Liver (tissue), 9 donors: ENCODE data around the gene PTGR1. TPM values are rescaled to one million over a fixed set of nuclear protein-coding genes. Genes with fewer than 3 reads are reported as not detected.
"Not testable (repeated sequence)": the region's sequence is repeated elsewhere in the genome, so short reads cannot be mapped to it uniquely, and the experiment has no call there.

ENCODE experiments used
- DNase-seq: peaks from one replicate; pipeline ENCODE4 v3.0.0-alpha.2; 2017; ENCODE audit warnings: low spot score
- H3K27ac ChIP-seq, 2 donors: one replicate each; pipeline ENCODE4 v1.7.0; 2013; ENCODE audit warnings: inconsistent platforms in 2 of 2, low read length in 2 of 2, control low read depth in 1 of 2, low read depth in 1 of 2, mild to moderate bottlenecking in 1 of 2
- H3K27me3 ChIP-seq, 4 donors: one replicate each; pipeline versions ENCODE4 v1.6.1 to v1.7.0; 2013; ENCODE audit warnings: low read length in 3 of 4, inconsistent platforms in 1 of 4, mild to moderate bottlenecking in 1 of 4, moderate library complexity in 1 of 4; ENCODE audit not compliant: control insufficient read depth in 4 of 4, insufficient read depth in 4 of 4
- H3K36me3 ChIP-seq, 4 donors: one replicate each; pipeline versions ENCODE4 v1.6.1 to v1.7.0; 2013; ENCODE audit warnings: low read length in 3 of 4, mild to moderate bottlenecking in 3 of 4, low read depth in 1 of 4, moderate library complexity in 1 of 4; ENCODE audit not compliant: control insufficient read depth in 4 of 4, insufficient read depth in 3 of 4
- H3K4me1 ChIP-seq, 4 donors: one replicate each; pipeline versions ENCODE4 v1.6.1 to v1.7.0; 2013; ENCODE audit warnings: low read length in 3 of 4, mild to moderate bottlenecking in 3 of 4, moderate library complexity in 1 of 4; ENCODE audit not compliant: control insufficient read depth in 4 of 4, insufficient read depth in 4 of 4
- H3K4me3 ChIP-seq, 3 donors: one replicate each; pipeline versions ENCODE4 v1.6.1 to v1.7.0; 2013; ENCODE audit warnings: low read length in 3 of 3, control low read depth in 1 of 3, low read depth in 1 of 3, mild to moderate bottlenecking in 1 of 3
- H3K9ac ChIP-seq, 2 donors: one replicate each; pipeline ENCODE4 v1.7.0; 2013; ENCODE audit warnings: low read length in 2 of 2, mild to moderate bottlenecking in 2 of 2, moderate library complexity in 2 of 2, control low read depth in 1 of 2, low read depth in 1 of 2
- H3K9me3 ChIP-seq, 4 donors: one replicate each; pipeline versions ENCODE4 v1.6.1 to v1.7.0; 2013; ENCODE audit warnings: low read length in 3 of 4; ENCODE audit not compliant: control insufficient read depth in 4 of 4
- EGR1 ChIP-seq, 2 donors: IDR thresholded peaks; 2 replicates each; pipeline ENCODE4 v1.6.1; 2016 to 2018; ENCODE audit warnings: antibody characterized with exemption in 2 of 2, low read depth in 2 of 2
- FOXA1 ChIP-seq: IDR thresholded peaks from 2 replicates; pipeline ENCODE4 v1.6.1; 2016; ENCODE audit warnings: antibody characterized with exemption
- FOXA2 ChIP-seq: IDR thresholded peaks from 2 replicates; pipeline ENCODE4 v1.6.1; 2016; ENCODE audit warnings: antibody characterized with exemption
- GABPA ChIP-seq, 2 donors: IDR thresholded peaks in 1 of 2; conservative IDR thresholded peaks in 1 of 2; 2 replicates each; pipeline ENCODE4 v1.6.1; 2016; ENCODE audit warnings: antibody characterized with exemption in 2 of 2, mild to moderate bottlenecking in 1 of 2, moderate library complexity in 1 of 2
- HNF4A ChIP-seq, 2 donors: conservative IDR thresholded peaks; 2 replicates each; pipeline ENCODE4 v1.6.1; 2016; ENCODE audit warnings: antibody characterized with exemption in 2 of 2, mild to moderate bottlenecking in 2 of 2
- HNF4G ChIP-seq: IDR thresholded peaks from 2 replicates; pipeline ENCODE4 v1.6.1; 2016; ENCODE audit warnings: antibody characterized with exemption
- JUND ChIP-seq, 2 donors: IDR thresholded peaks; 2 replicates each; pipeline ENCODE4 v1.6.1; 2016; ENCODE audit warnings: antibody characterized with exemption in 2 of 2
- NR2F2 ChIP-seq: IDR thresholded peaks from 2 replicates; pipeline ENCODE4 v1.6.1; 2016; ENCODE audit warnings: antibody characterized with exemption
- RAD21 ChIP-seq, 2 donors: IDR thresholded peaks; 2 replicates each; pipeline ENCODE4 v1.6.1; 2016; ENCODE audit warnings: antibody characterized with exemption in 2 of 2, mild to moderate bottlenecking in 2 of 2
- REST ChIP-seq: IDR thresholded peaks from 2 replicates; pipeline ENCODE4 v1.6.1; 2016; ENCODE audit warnings: antibody characterized with exemption, mild to moderate bottlenecking
- RXRA ChIP-seq, 2 donors: IDR thresholded peaks; 2 replicates each; pipeline ENCODE4 v1.6.1; 2017 to 2018; ENCODE audit warnings: antibody characterized with exemption in 2 of 2, mild to moderate bottlenecking in 1 of 2
- SP1 ChIP-seq: IDR thresholded peaks from 2 replicates; pipeline ENCODE4 v1.6.1; 2018; ENCODE audit warnings: antibody characterized with exemption, mild to moderate bottlenecking
- TAF1 ChIP-seq: conservative IDR thresholded peaks from 2 replicates; pipeline ENCODE4 v1.6.1; 2016; ENCODE audit warnings: antibody characterized with exemption, mild to moderate bottlenecking
- YY1 ChIP-seq: IDR thresholded peaks from 2 replicates; pipeline ENCODE4 v1.6.1; 2016; ENCODE audit warnings: antibody characterized with exemption, mild to moderate bottlenecking
- WGBS: extraction: QIAGEN DNeasy Blood & Tissue Kit; methylation state at CpG from one replicate; pipeline ENCODE4 v1.1.7; 2013; 5-methylcytosine and 5-hydroxymethylcytosine counted together
- polyA plus RNA-seq, 2 donors: library from polyadenylated mRNA; stranded (reverse) in 1 of 2; unstranded in 1 of 2; fragments of 200-250 nt in 1 of 2; fragments of >200 nt in 1 of 2; fragmentation: Nextera tagmentation in 1 of 2; extraction: Ambion mirVana in 1 of 2; gene quantifications; one replicate each; pipeline versions ENCODE4 v1.2.1 to v1.2.3, GENCODE V29; 2013 to 2015
- total RNA-seq, 2 donors: library from RNA; depleted of rRNA; stranded (reverse); fragments of >200 nt; gene quantifications; one replicate each; pipeline ENCODE4 v1.2.3, GENCODE V29; 2014
- TF ChIP-seq, protein P1 (sequence below): IDR thresholded peaks from 2 replicates; pipeline ENCODE4 v1.6.1; 2016; ENCODE audit warnings: antibody characterized with exemption
- TF ChIP-seq, protein P2 (sequence below): fragments of 150-350 bp; IDR thresholded peaks from 2 replicates; pipeline ENCODE4 v1.5.1; 2017; ENCODE audit warnings: improper control_type of control experiment, low read depth, low read length; ENCODE audit not compliant: missing input control
- donor health status: healthy.
- donor health status: healthy.
- donor health status: healthy.
- donor health status: healthy.
- donor health status: healthy.

PTGR1 gene
- total and polyA plus RNA-seq, 4 donors, result 53.1 to 784 (median 471) TPM

DNA sequence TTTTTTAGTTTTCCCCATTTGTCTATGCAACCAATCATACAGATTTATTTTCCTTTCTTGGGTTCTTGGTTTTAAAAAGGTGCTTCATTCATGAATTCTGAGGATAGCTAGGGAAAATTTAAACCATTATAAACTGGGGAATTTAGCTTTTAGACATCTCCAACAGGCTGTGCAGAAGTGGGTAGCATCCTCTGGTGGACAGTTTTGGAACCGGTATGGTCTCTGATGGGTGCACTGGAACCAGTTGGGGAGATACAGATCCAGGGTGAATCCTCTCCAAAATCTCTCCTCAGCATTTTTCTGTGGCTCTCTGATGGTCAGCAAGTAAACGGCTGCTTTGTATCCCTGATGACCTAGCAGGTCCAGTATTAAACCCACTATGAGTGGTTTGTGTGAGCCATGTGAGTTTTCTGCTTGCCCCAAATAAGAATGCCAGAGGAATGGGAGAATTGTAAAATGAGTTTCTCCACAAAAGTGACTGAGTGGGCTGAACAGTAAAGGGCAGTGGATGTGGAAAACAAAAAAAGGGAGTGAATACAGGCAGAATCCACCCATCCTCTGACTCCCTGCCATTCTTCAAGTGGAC, 22.5 kb upstream of the PTGR1 start:
- Histone ChIP-seq H3K9ac (peak overlapping the region in 1 of 2 donors; percentile 54), H3K9me3 (no peaks in the 10 kb centered on the region), H3K4me3 (no peak overlapping the region), H3K27ac (peak overlapping the region; percentile 79 to 91), H3K36me3 (no peaks in the 10 kb centered on the region), H3K4me1 (peaks cover 10 to 32% (median 24%) of the 10 kb centered on the region in 4 donors), H3K27me3 (no peaks in the 10 kb centered on the region)
- 6% methylated on average over 2 of the region's 2 CpGs for WGBS
- TF ChIP-seq EGR1 (IDR thresholded peaks at IDR 0.05; ENCODE audit: low read depth in 2 of 2) (no peak), HNF4G (no peak), NR2F2 (no peak), HNF4A (conservative IDR thresholded peaks at IDR 0.05) (no peak), REST (peak; percentile 8), RAD21 (IDR thresholded peaks at IDR 0.05) (peak; percentile 88 to 93), SP1 (no peak), TAF1 (no peak), FOXA2 (no peak), JUND (IDR thresholded peaks at IDR 0.05) (no peak), FOXA1 (no peak), RXRA (IDR thresholded peaks at IDR 0.05) (no peak)
- TF ChIP-seq, protein P1, sequence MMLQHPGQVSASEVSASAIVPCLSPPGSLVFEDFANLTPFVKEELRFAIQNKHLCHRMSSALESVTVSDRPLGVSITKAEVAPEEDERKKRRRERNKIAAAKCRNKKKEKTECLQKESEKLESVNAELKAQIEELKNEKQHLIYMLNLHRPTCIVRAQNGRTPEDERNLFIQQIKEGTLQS, result no peak
- TF ChIP-seq, protein P2, sequence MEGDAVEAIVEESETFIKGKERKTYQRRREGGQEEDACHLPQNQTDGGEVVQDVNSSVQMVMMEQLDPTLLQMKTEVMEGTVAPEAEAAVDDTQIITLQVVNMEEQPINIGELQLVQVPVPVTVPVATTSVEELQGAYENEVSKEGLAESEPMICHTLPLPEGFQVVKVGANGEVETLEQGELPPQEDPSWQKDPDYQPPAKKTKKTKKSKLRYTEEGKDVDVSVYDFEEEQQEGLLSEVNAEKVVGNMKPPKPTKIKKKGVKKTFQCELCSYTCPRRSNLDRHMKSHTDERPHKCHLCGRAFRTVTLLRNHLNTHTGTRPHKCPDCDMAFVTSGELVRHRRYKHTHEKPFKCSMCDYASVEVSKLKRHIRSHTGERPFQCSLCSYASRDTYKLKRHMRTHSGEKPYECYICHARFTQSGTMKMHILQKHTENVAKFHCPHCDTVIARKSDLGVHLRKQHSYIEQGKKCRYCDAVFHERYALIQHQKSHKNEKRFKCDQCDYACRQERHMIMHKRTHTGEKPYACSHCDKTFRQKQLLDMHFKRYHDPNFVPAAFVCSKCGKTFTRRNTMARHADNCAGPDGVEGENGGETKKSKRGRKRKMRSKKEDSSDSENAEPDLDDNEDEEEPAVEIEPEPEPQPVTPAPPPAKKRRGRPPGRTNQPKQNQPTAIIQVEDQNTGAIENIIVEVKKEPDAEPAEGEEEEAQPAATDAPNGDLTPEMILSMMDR, result peak; percentile 88
- no peak for DNase-seq

DNA sequence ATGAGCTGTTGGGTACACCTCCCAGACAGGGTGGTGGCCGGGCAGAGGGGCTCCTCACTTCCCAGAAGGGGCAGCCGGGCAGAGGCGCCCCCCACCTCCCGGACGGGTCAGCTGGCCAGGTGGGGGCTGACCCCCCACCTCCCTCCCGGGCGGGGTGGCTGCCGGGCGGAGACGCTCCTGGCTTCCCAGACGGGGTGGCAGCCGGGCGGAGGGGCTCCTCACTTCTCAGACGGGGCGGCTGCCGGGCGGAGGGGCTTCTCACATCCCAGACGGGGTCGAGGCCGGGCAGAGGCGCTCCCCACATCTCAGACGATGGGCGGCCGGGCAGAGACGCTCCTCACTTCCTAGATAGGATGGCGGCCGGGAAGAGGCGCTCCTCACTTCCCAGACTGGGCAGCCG, 17.9 kb upstream of the PTGR1 start:
- not testable (repeated sequence) for H3K27me3 ChIP-seq, H3K36me3 ChIP-seq, H3K4me3 ChIP-seq, H3K9ac ChIP-seq, H3K27ac ChIP-seq, H3K9me3 ChIP-seq, DNase-seq
- 96% methylated on average over 28 of the region's 29 CpGs for WGBS
- H3K4me1 ChIP-seq, result peaks cover 8 to 22% (median 19%) of the 10 kb centered on the region in 4 donors

DNA sequence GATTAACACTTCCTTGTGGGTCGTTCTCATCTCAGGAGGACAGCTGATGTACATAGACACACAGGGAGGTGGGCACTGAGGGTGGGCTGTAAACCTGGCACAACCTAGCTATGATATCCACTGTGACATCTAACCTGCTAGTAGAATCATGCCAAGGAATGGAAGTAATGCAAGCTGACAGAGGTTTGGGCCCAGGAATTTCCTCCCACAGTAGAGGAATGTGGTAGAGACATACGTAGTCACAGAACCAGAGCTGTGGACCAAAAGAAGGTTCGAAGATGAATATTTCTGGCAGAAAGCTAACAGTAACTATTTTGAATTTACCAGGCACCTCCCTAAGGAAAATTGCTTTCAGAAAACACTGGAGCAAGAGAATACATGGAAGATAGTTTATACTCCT, 16.5 kb upstream of the PTGR1 start:
- Histone ChIP-seq H3K4me3 (no peak overlapping the region), H3K9ac (no peak overlapping the region), H3K27me3 (no peaks in the 10 kb centered on the region), H3K27ac (no peak overlapping the region), H3K9me3 (no peaks in the 10 kb centered on the region), H3K4me1 (peaks cover 2 to 15% (median 12%) of the 10 kb centered on the region in 4 donors), H3K36me3 (no peaks in the 10 kb centered on the region)
- WGBS, result 88% methylated on average over 3 of the region's 3 CpGs
- DNase-seq, result no peak
- TF ChIP-seq TAF1, result no peak
- TF ChIP-seq YY1, result no peak
- TF ChIP-seq GABPA (IDR thresholded peaks at IDR 0.05 in 1 of 2, conservative IDR thresholded peaks at IDR 0.05 in 1 of 2), result no peak
- no peak for TF ChIP-seq NR2F2
- TF ChIP-seq REST, result no peak
- TF ChIP-seq, protein P2, result no peak
- TF ChIP-seq HNF4G, result no peak
- TF ChIP-seq, protein P1, result no peak
